HepG2 (cell line): ENCODE results near the gene TTLL10. TPM values are rescaled to one million over a fixed set of nuclear protein-coding genes. Genes with fewer than 3 reads are reported as not detected.

Experiments
- ATAC-seq: fragments of 200-7000 bp; cut with Tn5 transposase; 3 replicates; pipeline ENCODE4 v1.9.1; 2020; ENCODE audit warnings: mild to moderate bottlenecking, moderate library complexity
- BruUV-seq: library from RNA; stranded (reverse); fragments of 400-500 nt; replicated peaks from 2 replicates; lab custom pipeline; 2021; lab: Mats Ljungman, UMichigan
- CTCF ChIA-PET: fragments of 300-600 bp; formaldehyde crosslinking; extraction: SDS; loops from one replicate; lab custom pipeline; 2021; ENCODE audit warnings: low total read pairs, inconsistent platforms, low intra/inter-chr PET ratio; lab: Yijun Ruan, JAX
- POLR2A ChIA-PET: fragments of 350-600 bp; sonication (Branson Sonifier 250); formaldehyde crosslinking; loops from one replicate; lab custom pipeline; 2020; ENCODE audit warnings: antibody characterized with exemption, inconsistent platforms; lab: Yijun Ruan, JAX
- DNase-seq: peaks from one replicate; pipeline ENCODE4 v3.0.0-alpha.2; 2015; ENCODE audit warnings: low spot score
- FAIRE-seq: peaks from 3 replicates; lab custom pipeline; 2011; peaks lifted over from hg19 to GRCh38; lab: Jason Lieb, UNC
- H2AFZ ChIP-seq: one replicate; pipeline ENCODE4 v1.6.1; 2011; ENCODE audit warnings: low read length, inconsistent platforms
- H3K27ac ChIP-seq: fragments of 300-600 bp; 3 replicates; pipeline ENCODE4 v1.8.0; 2011; ENCODE audit warnings: mixed run types, mild to moderate bottlenecking, mixed read lengths, low read length, inconsistent platforms; ENCODE audit not compliant: insufficient read depth; ENCODE audit errors: extremely low read length
- H3K27me3 ChIP-seq, 2 experiments: fragments of 200-600 bp in 1 of 2; 2 replicates in 1 of 2; 3 replicates in 1 of 2; pipeline versions ENCODE4 v1.6.0 to v1.8.0; 2011; ENCODE audit warnings: low read length in 2 of 2, mild to moderate bottlenecking in 2 of 2, moderate library complexity in 2 of 2, inconsistent platforms in 1 of 2; ENCODE audit not compliant: insufficient read depth in 2 of 2, control insufficient read depth in 1 of 2
- H3K36me3 ChIP-seq, 2 experiments: fragments of 200-600 bp in 1 of 2; replicated peaks in 1 of 2; 2 replicates in 1 of 2; 3 replicates in 1 of 2; pipeline versions ENCODE4 v1.5.1 to v1.8.0; 2011; ENCODE audit warnings: low read length in 2 of 2, inconsistent platforms in 1 of 2; ENCODE audit not compliant: insufficient read depth in 2 of 2, control insufficient read depth in 1 of 2
- H3K4me1 ChIP-seq: 2 replicates; pipeline ENCODE4 v1.5.1; 2012; ENCODE audit warnings: low read length, inconsistent platforms; ENCODE audit not compliant: insufficient read depth
- H3K4me2 ChIP-seq: 2 replicates; pipeline ENCODE4 v1.6.0; 2011; ENCODE audit warnings: low read depth, low read length, inconsistent platforms
- H3K4me3 ChIP-seq, 3 experiments: fragments of 200-600 bp in 1 of 3; sonication (generic), shearing (Covaris generic) in 1 of 3; replicated peaks in 1 of 3; 2 replicates each; pipeline ENCODE4 v1.5.1; 2011 to 2016; ENCODE audit warnings: low read length in 3 of 3, inconsistent platforms in 2 of 3, low read depth in 2 of 3, mild to moderate bottlenecking in 2 of 3, control low read depth in 1 of 3, mixed read lengths in 1 of 3; ENCODE audit not compliant: insufficient read depth in 1 of 3
- H3K79me2 ChIP-seq: one replicate; pipeline ENCODE4 v1.6.1; 2011; ENCODE audit warnings: low read length, inconsistent platforms; ENCODE audit not compliant: insufficient read depth
- H3K9ac ChIP-seq: 2 replicates; pipeline ENCODE4 v1.6.0; 2011; ENCODE audit warnings: mild to moderate bottlenecking, low read depth, low read length, inconsistent platforms; ENCODE audit not compliant: insufficient read depth
- H3K9me3 ChIP-seq: 2 replicates; pipeline ENCODE4 v1.5.1; 2012; ENCODE audit warnings: mild to moderate bottlenecking, low read length
- H4K20me1 ChIP-seq: 2 replicates; pipeline ENCODE4 v1.6.0; 2011; ENCODE audit warnings: inconsistent platforms, mild to moderate bottlenecking, low read length, moderate library complexity; ENCODE audit not compliant: insufficient read depth
- AKAP8 ChIP-seq: sonication (generic); formaldehyde crosslinking; IDR thresholded peaks from 2 replicates; pipeline ENCODE4 v1.5.1; 2020; ENCODE audit warnings: mild to moderate bottlenecking, missing genetic modification reagents
- CREM ChIP-seq, 2 experiments: sonication (generic) in 1 of 2; formaldehyde crosslinking in 1 of 2; IDR thresholded peaks; 2 replicates each; pipeline versions ENCODE4 v1.4.0 to v1.6.1; 2016 to 2020; ENCODE audit warnings: antibody characterized with exemption in 1 of 2, mild to moderate bottlenecking in 1 of 2, missing genetic modification reagents in 1 of 2
- FOXJ3 ChIP-seq: sonication (generic); formaldehyde crosslinking; IDR thresholded peaks from 2 replicates; pipeline ENCODE4 v1.4.0; 2020; ENCODE audit warnings: missing genetic modification reagents, mild to moderate bottlenecking, borderline replicate concordance
- KDM5B ChIP-seq: sonication (generic); formaldehyde crosslinking; IDR thresholded peaks from 2 replicates; pipeline ENCODE4 v1.4.0; 2020; ENCODE audit warnings: missing genetic modification reagents, mild to moderate bottlenecking, borderline replicate concordance
- MIXL1 ChIP-seq: IDR thresholded peaks from 2 replicates; pipeline ENCODE4 v1.6.1; 2016
- PCBP1 ChIP-seq: fragments of 200-400 bp; formaldehyde crosslinking; IDR thresholded peaks from 2 replicates; pipeline ENCODE4 v1.6.1; 2017; ENCODE audit warnings: mild to moderate bottlenecking, low read depth, low read length, borderline replicate concordance
- RORA ChIP-seq: sonication (generic); formaldehyde crosslinking; IDR thresholded peaks from 2 replicates; pipeline ENCODE4 v1.5.0; 2020; ENCODE audit warnings: mild to moderate bottlenecking, missing genetic modification reagents, moderate library complexity
- SMAD9 ChIP-seq: sonication (generic); formaldehyde crosslinking; IDR thresholded peaks from 2 replicates; pipeline ENCODE4 v1.5.1; 2020; ENCODE audit warnings: mild to moderate bottlenecking, missing genetic modification reagents
- THAP9 ChIP-seq: sonication (generic); formaldehyde crosslinking; IDR thresholded peaks from 2 replicates; pipeline ENCODE4; 2020; ENCODE audit warnings: missing genetic modification reagents, mild to moderate bottlenecking, borderline replicate concordance
- U2AF1 ChIP-seq: fragments of 200-400 bp; formaldehyde crosslinking; optimal IDR thresholded peaks from 2 replicates; pipeline ENCODE3; 2017; ENCODE audit warnings: mild to moderate bottlenecking, low read depth, low read length
- ZBTB42 ChIP-seq: sonication (generic); formaldehyde crosslinking; IDR thresholded peaks from 2 replicates; pipeline ENCODE4 v1.5.0; 2020; ENCODE audit warnings: mild to moderate bottlenecking, missing genetic modification reagents
- ZNF160 ChIP-seq: sonication (generic); formaldehyde crosslinking; IDR thresholded peaks from 2 replicates; pipeline ENCODE4 v1.8.0; 2022; ENCODE audit warnings: mild to moderate bottlenecking, inconsistent platforms, missing genetic modification reagents
- ZNF557 ChIP-seq: sonication (generic); formaldehyde crosslinking; IDR thresholded peaks from 2 replicates; pipeline ENCODE4 v1.4.0; 2020; ENCODE audit warnings: missing genetic modification reagents
- ZNF850 ChIP-seq: sonication (generic); formaldehyde crosslinking; conservative IDR thresholded peaks from 2 replicates; pipeline ENCODE4 v1.9.0; 2021; ENCODE audit warnings: mild to moderate bottlenecking, missing genetic modification reagents
- WGBS: methylation state at CpG from one replicate; pipeline ENCODE4 v1.1.6; 2017; ENCODE audit warnings: low lambda C conversion rate; 5-methylcytosine and 5-hydroxymethylcytosine counted together
- in situ Hi-C: cut with HindIII; loops from 2 replicates; pipeline ENCODE4 v1.10.0; 2017; ENCODE audit warnings: low pct_unique_long_range_greater_than_20kb; ENCODE audit not compliant: extremely low pct_ligation_motif_present
- intact Hi-C: fragments of 100-400 bp; cut with micrococcal nuclease; formaldehyde crosslinking; loops from one replicate; pipeline ENCODE4 v1.10.0; 2022; ENCODE audit not compliant: unreplicated experiment
- polyA plus RNA-seq, 8 experiments: library from polyadenylated mRNA; depleted of rRNA in 3 of 8; stranded (reverse) in 7 of 8; unstranded in 1 of 8; fragments of >200 nt; fragmentation: Illumina TruSeq in 4 of 8; extraction: Trizol in 4 of 8; gene quantifications; 2 replicates each; pipeline versions ENCODE4 v1.2.1 to v1.2.3, GENCODE V29; 2011 to 2016; ENCODE audit warnings: low read depth in 4 of 8, missing spikeins in 1 of 8, mixed read lengths in 1 of 8; ENCODE audit not compliant: insufficient read depth in 1 of 8
- total RNA-seq, 5 experiments: library from RNA; depleted of rRNA; stranded (reverse); fragments of >200 nt; fragmentation: Illumina TruSeq; extraction: Trizol; gene quantifications; 2 replicates each; pipeline ENCODE4 v1.2.3, GENCODE V29; 2016; ENCODE audit warnings: low read depth in 1 of 5
- TF ChIP-seq, protein P1 (sequence below): IDR thresholded peaks from 2 replicates; pipeline ENCODE4 v1.6.1; 2016; ENCODE audit warnings: low read depth, borderline replicate concordance
- TF ChIP-seq, protein P2 (sequence below): sonication (generic); formaldehyde crosslinking; IDR thresholded peaks from 2 replicates; pipeline ENCODE4 v1.5.0; 2020; ENCODE audit warnings: missing genetic modification reagents, mild to moderate bottlenecking, borderline replicate concordance

The TTLL10 gene
- total and polyA plus RNA-seq, 2 of the 13 experiments (the other 11 are each of a cell fraction or from before 2014, with no cell fraction given) = not detected

DNA sequence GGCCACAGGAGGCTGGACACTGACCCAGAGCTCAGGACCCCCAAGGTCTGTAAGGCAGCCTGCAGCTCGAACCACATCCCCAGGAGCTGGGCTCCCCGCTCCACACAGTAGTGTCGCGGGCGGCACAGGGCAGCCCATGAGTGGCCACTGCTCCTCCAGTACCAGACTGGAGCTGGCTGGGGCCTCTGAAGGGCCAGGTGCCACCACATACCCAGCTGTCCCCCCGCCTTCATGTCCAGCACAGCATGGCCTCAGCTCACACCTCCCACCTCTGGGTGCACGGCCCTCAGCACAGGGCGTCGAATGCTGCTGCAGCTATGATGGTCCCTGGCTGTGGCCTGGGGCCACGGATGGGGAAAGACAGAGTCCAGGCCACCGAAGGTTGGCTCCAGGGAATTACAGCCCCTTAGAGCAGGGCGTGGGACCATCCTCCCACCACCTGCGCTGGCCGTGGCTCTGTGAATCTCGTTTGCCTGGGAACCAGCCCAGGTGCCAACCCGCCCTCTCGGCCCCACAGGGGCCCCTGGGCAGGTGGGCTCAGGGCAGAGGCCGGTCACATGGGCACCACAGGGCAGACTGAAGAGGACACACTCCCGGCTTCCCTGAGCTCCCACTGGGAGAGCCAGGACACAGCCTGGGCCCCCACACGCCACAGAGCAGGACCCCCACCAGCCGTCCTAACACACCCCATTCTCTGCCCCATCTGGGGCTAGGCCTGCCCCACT is 42.4 kb downstream of the TTLL10 start (continued):
- TF ChIP-seq AKAP8 (CRISPR knock-in tag) = peak; percentile 34; the same call in 1 of the 2 replicates
- no peak for TF ChIP-seq FOXJ3 (CRISPR knock-in tag)

- H3K36me3 ChIP-seq = peaks cover 13 to 37% of the 10 kb centered on the region in 2 experiments; a peak in 4 of 5 replicates
- ChIA-PET CTCF (no interaction called here), POLR2A (no interaction called here)
- no peaks in the 10 kb centered on the region for H3K4me1 ChIP-seq
- H3K79me2 ChIP-seq = no peaks in the 10 kb centered on the region
- intact Hi-C loops (no loop called here), in situ Hi-C loops (no loop called here)
- ATAC-seq (no peak), FAIRE-seq (no peak), DNase-seq (no peak)
- no peaks in the 10 kb centered on the region for H3K9me3 ChIP-seq
- no peak overlapping the region for H3K27ac ChIP-seq
- no peaks in the 10 kb centered on the region for H4K20me1 ChIP-seq
- no peak overlapping the region for H3K4me3 ChIP-seq
- no peak overlapping the region for H3K4me2 ChIP-seq
- BruUV-seq = TSS peak; percentile 84
- no peak overlapping the region for H3K9ac ChIP-seq
- peaks cover 2 to 12% of the 10 kb centered on the region in 2 experiments; a peak in 1 of 5 replicates for H3K27me3 ChIP-seq
- WGBS = 98% methylated on average over 73 of the region's 74 CpGs
- H2AFZ ChIP-seq = no peak overlapping the region
- TF ChIP-seq CREM (IDR thresholded peaks at IDR 0.05) (no peak), CREM (CRISPR knock-in tag; IDR thresholded peaks at IDR 0.05) (no peak), SMAD9 (CRISPR knock-in tag) (no peak), ZNF850 (no peak), KDM5B (CRISPR knock-in tag) (no peak), RORA (no peak), ZNF160 (CRISPR knock-in tag) (no peak), MIXL1 (CRISPR knock-in tag) (no peak), U2AF1 (no peak), ZBTB42 (CRISPR knock-in tag) (no peak), ZNF557 (CRISPR knock-in tag) (no peak), PCBP1 (no peak), THAP9 (CRISPR knock-in tag) (no peak)
- TF ChIP-seq, protein P1, sequence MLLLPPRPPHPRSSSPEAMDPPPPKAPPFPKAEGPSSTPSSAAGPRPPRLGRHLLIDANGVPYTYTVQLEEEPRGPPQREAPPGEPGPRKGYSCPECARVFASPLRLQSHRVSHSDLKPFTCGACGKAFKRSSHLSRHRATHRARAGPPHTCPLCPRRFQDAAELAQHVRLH (CRISPR knock-in tag) = no peak
- TF ChIP-seq, protein P2, sequence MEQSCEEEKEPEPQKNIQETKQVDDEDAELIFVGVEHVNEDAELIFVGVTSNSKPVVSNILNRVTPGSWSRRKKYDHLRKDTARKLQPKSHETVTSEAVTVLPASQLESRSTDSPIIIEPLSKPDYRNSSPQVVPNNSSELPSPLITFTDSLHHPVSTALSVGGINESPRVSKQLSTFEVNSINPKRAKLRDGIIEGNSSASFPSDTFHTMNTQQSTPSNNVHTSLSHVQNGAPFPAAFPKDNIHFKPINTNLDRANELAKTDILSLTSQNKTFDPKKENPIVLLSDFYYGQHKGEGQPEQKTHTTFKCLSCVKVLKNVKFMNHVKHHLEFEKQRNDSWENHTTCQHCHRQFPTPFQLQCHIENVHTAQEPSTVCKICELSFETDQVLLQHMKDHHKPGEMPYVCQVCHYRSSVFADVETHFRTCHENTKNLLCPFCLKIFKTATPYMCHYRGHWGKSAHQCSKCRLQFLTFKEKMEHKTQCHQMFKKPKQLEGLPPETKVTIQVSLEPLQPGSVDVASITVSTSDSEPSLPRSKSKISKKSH (CRISPR knock-in tag) = no peak
Observed at GRCh38 chr1:1216770-1217620, 43.3 kb downstream of the TTLL10 start.
